OCI-LY7 (cell line): Measurements from ENCODE around the gene TBC1D8. TPM values are rescaled to one million over a fixed set of nuclear protein-coding genes. Genes with fewer than 3 reads are reported as not detected.

Experiments used
- BruUV-seq: library from RNA; stranded (reverse); fragments of 400-500 nt; replicated peaks from 2 replicates; lab custom pipeline; 2021; lab: Mats Ljungman, UMichigan
- CTCF ChIA-PET: fragments of 300-600 bp; sonication (Branson Sonifier 250); formaldehyde crosslinking; loops from one replicate; lab custom pipeline; 2022; ENCODE audit warnings: antibody characterized with exemption; ENCODE audit not compliant: unreplicated experiment; lab: Charles Lee
- POLR2A ChIA-PET: fragments of 300-600 bp; sonication (Branson Sonifier 250); formaldehyde crosslinking; loops from one replicate; lab custom pipeline; 2022; ENCODE audit warnings: antibody characterized with exemption; lab: Charles Lee
- DNase-seq: peaks from one replicate; pipeline ENCODE4 v3.0.0-alpha.2; 2015; ENCODE audit warnings: low spot score
- H2AFZ ChIP-seq: fragments of 200-600 bp; sonication (generic), shearing (Covaris generic); 2 replicates; pipeline ENCODE4 v1.6.1; 2014; ENCODE audit warnings: mild to moderate bottlenecking, antibody characterized with exemption, low read length, moderate library complexity
- H3K27ac ChIP-seq: fragments of 200-600 bp; sonication (generic); 2 replicates; pipeline ENCODE4 v1.5.1; 2014; ENCODE audit warnings: mixed run types, low read depth, mild to moderate bottlenecking, moderate library complexity, low read length, inconsistent platforms; ENCODE audit not compliant: poor library complexity, severe bottlenecking
- H3K36me3 ChIP-seq: fragments of 200-600 bp; sonication (generic); 2 replicates; pipeline ENCODE4 v1.6.1; 2014; ENCODE audit warnings: mild to moderate bottlenecking, antibody characterized with exemption, low read length, moderate library complexity, mixed read lengths; ENCODE audit not compliant: insufficient read depth
- H3K4me1 ChIP-seq: fragments of 200-600 bp; sonication (generic); 2 replicates; pipeline ENCODE4 v1.5.1; 2014; ENCODE audit warnings: mild to moderate bottlenecking, low read length; ENCODE audit not compliant: insufficient read depth, poor library complexity, severe bottlenecking
- H3K4me2 ChIP-seq: fragments of 200-600 bp; sonication (generic); 2 replicates; pipeline ENCODE4 v1.6.1; 2014; ENCODE audit warnings: mild to moderate bottlenecking, low read length
- H3K4me3 ChIP-seq: fragments of 200-600 bp; sonication (generic); 2 replicates; pipeline ENCODE4 v1.5.1; 2014; ENCODE audit warnings: mild to moderate bottlenecking, low read depth, low read length; ENCODE audit not compliant: poor library complexity, severe bottlenecking
- H3K79me2 ChIP-seq: fragments of 200-600 bp; sonication (generic); 2 replicates; pipeline ENCODE4 v1.6.1; 2016; ENCODE audit warnings: low read depth, mild to moderate bottlenecking, low read length, moderate library complexity, mixed read lengths; ENCODE audit not compliant: insufficient read depth
- H3K9me2 ChIP-seq: fragments of 200-600 bp; sonication (generic); 2 replicates; pipeline ENCODE4 v1.6.1; 2016; ENCODE audit warnings: mild to moderate bottlenecking, low read length, mixed read lengths; ENCODE audit not compliant: insufficient read depth
- H3K9me3 ChIP-seq: fragments of 200-600 bp; sonication (generic); 2 replicates; pipeline ENCODE4 v1.6.1; 2014; ENCODE audit warnings: mild to moderate bottlenecking, mixed run types, low read length, mixed read lengths
- H4K20me1 ChIP-seq: fragments of 200-600 bp; sonication (generic); 2 replicates; pipeline ENCODE4 v1.6.1; 2014; ENCODE audit warnings: mild to moderate bottlenecking, antibody characterized with exemption, low read length, moderate library complexity, mixed read lengths; ENCODE audit not compliant: insufficient read depth
- EZH2phosphoT487 ChIP-seq: fragments of 200-600 bp; sonication (generic); IDR thresholded peaks from 2 replicates; pipeline ENCODE4 v1.6.1; 2018; ENCODE audit warnings: low read depth, borderline replicate concordance, mild to moderate bottlenecking, mixed run types, antibody characterized with exemption, low read length, moderate library complexity, mixed read lengths
- intact Hi-C: fragments of 100-400 bp; cut with micrococcal nuclease; formaldehyde crosslinking; loops from one replicate; pipeline ENCODE4 v1.10.0; 2022; ENCODE audit not compliant: unreplicated experiment
- total RNA-seq, 2 experiments: library from RNA; depleted of rRNA in 1 of 2; stranded (reverse); fragments of >200 nt in 1 of 2; shearing (Covaris generic) in 1 of 2; gene quantifications; 2 replicates each; pipeline ENCODE4 v1.2.3, GENCODE V29; 2014 to 2022
- TF ChIP-seq, protein P1 (sequence below): fragments of 200-600 bp; sonication (generic); conservative IDR thresholded peaks from 2 replicates; pipeline ENCODE4 v1.5.1; 2014; ENCODE audit warnings: mild to moderate bottlenecking, antibody characterized with exemption, low read length, moderate library complexity, mixed read lengths

TBC1D8 gene
- total RNA-seq, 2 experiments from 2014 or later = 0.22 to 0.49 TPM

DNA sequence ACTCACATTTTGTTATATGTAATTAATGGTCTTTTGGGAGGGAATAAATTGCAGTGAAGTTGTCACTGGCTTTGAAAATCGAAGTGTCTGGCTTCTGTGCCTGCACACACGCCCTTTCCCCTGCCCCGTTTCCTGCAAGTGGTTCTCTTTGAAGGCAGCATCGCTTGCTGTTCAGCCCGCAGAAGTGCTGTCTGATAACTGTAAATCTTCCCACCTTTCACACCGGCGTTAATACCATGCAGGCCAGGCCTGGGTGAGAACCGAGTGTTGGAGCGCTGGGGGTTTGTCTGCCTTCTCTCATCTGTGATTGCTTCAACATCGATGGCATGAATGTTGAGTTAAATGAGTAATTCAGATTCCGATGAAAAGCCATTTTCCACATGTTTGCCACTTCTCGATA is 187.0 kb downstream of the TBC1D8 start:
- TF ChIP-seq, protein P1, sequence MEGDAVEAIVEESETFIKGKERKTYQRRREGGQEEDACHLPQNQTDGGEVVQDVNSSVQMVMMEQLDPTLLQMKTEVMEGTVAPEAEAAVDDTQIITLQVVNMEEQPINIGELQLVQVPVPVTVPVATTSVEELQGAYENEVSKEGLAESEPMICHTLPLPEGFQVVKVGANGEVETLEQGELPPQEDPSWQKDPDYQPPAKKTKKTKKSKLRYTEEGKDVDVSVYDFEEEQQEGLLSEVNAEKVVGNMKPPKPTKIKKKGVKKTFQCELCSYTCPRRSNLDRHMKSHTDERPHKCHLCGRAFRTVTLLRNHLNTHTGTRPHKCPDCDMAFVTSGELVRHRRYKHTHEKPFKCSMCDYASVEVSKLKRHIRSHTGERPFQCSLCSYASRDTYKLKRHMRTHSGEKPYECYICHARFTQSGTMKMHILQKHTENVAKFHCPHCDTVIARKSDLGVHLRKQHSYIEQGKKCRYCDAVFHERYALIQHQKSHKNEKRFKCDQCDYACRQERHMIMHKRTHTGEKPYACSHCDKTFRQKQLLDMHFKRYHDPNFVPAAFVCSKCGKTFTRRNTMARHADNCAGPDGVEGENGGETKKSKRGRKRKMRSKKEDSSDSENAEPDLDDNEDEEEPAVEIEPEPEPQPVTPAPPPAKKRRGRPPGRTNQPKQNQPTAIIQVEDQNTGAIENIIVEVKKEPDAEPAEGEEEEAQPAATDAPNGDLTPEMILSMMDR = no peak
- TF ChIP-seq EZH2phosphoT487 = no peak
- intact Hi-C loops = no loop called here
- Histone ChIP-seq H3K9me2 (no peaks in the 10 kb centered on the region), H3K9me3 (no peaks in the 10 kb centered on the region), H3K27ac (no peak overlapping the region), H3K4me3 (no peak overlapping the region), H2AFZ (no peak overlapping the region), H3K4me2 (no peak overlapping the region), H3K36me3 (no peaks in the 10 kb centered on the region), H3K4me1 (no peaks in the 10 kb centered on the region), H4K20me1 (no peaks in the 10 kb centered on the region), H3K79me2 (no peaks in the 10 kb centered on the region)
- BruUV-seq = no TSS peak
- CTCF ChIA-PET = no interaction called here
- POLR2A ChIA-PET = interaction anchor here (0.6 kb wide), 1 partner anchor 12 kb away, joined by 5 read pairs; no protein-coding TSS in a partner anchor
- no peak for DNase-seq

DNA sequence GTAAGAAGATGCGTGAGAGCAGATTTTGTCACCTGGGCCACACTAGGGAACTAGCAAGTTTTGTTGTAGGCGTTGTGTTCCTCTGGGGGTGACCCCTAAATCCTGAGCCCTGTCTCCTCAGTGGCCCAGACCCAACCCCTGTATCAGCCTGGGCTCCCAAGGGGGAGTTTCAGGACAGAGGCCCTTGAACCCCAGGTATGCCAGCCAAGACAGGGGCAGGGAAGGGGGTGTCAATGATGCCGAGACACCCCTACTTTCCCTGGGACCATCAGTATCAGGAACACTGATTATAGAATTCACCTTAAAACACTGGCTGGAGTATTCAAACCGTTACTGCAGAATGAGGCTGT is 188.2 kb downstream of the TBC1D8 start:
- Histone ChIP-seq H3K4me3 (no peak overlapping the region), H4K20me1 (no peaks in the 10 kb centered on the region), H3K9me3 (no peaks in the 10 kb centered on the region), H3K27ac (no peak overlapping the region), H3K4me2 (no peak overlapping the region), H3K4me1 (no peaks in the 10 kb centered on the region), H3K79me2 (no peaks in the 10 kb centered on the region), H2AFZ (no peak overlapping the region), H3K36me3 (no peaks in the 10 kb centered on the region), H3K9me2 (no peaks in the 10 kb centered on the region)
- no peak for DNase-seq
- POLR2A ChIA-PET = no interaction called here
- BruUV-seq = no TSS peak
- intact Hi-C loops = no loop called here
- CTCF ChIA-PET = no interaction called here
- TF ChIP-seq EZH2phosphoT487 = no peak

DNA sequence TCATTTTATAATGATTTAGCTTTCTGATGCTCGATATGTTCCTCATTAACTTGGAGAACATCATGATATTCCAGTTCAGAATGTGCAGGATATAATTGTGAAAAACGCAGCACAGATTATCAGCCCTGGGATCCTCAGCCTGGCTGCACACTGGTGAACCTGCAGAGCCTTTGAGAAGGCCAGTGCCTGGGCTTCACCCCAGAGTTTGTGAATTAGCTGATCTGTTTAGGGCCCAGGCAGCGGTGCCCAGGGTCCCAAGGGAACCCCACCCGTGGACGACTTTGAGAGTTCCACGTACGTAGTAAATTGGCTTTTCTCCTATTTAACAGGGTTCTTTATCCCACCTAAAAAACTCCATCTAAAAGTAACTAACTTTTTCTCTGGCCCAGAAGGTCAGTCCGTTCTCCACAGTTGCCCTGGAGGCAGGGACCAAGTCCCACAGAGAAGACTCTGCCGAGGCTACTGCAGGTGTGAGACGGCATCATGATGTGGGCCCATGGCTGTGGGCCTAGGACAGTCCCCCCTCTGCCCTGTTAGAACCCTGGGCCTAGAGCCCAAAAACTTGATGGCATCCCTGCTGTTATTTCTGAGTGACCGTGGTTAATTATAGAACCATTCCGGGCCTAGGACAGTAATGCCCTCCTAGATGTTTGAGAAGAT is 188.7 kb downstream of the TBC1D8 start:
- H3K9me2 ChIP-seq = no peaks in the 10 kb centered on the region
- no peak overlapping the region for H3K4me3 ChIP-seq
- H2AFZ ChIP-seq = no peak overlapping the region
- no peak overlapping the region for H3K27ac ChIP-seq
- H3K4me2 ChIP-seq = no peak overlapping the region
- H3K36me3 ChIP-seq = no peaks in the 10 kb centered on the region
- TF ChIP-seq, protein P1 = no peak
- TF ChIP-seq EZH2phosphoT487 = no peak
- intact Hi-C loops = no loop called here
- no peaks in the 10 kb centered on the region for H4K20me1 ChIP-seq
- DNase-seq = no peak
- POLR2A ChIA-PET = no interaction called here
- H3K79me2 ChIP-seq = no peaks in the 10 kb centered on the region
- CTCF ChIA-PET = no interaction called here
- H3K4me1 ChIP-seq = no peaks in the 10 kb centered on the region
- no TSS peak for BruUV-seq
- no peaks in the 10 kb centered on the region for H3K9me3 ChIP-seq
